NCI-H526 treated with DMSO at 0.1 percent for 48 hours (cell line): ENCODE measurements around the gene CPLX4.
A peak's percentile ranks its signal among the peaks of the same experiment; 100 is the strongest.

Source experiments
- DNase-seq: peaks from one replicate; lab custom pipeline; 2025; lab: John Stamatoyannopoulos, UW

Gene CPLX4

GRCh38 chr18:59318460-59319050, at the start of gene CPLX4:
Gene CPLX4, minus strand, starts transcription at chr18:59318649. Its CDS starts 187 bp downstream, at chr18:59318462.
- DNase-seq = no peak

- DNase-seq = no peak
Measured at GRCh38 chr18:59360381-59360780, 41.9 kb upstream of the CPLX4 start.

- DNase-seq = peak; percentile 80
Measured at GRCh38 chr18:59359576-59359952, 41.1 kb upstream of the CPLX4 start.

GRCh38 chr18:59358712-59359575, 40.5 kb upstream of the CPLX4 start, which contains the start of gene LMAN1:
Gene LMAN1, minus strand, starts transcription at chr18:59359265. Its CDS starts 21 bp downstream, at chr18:59359244.
- DNase-seq = peak; percentile 93

GRCh38 chr18:59358414-59358711, 39.9 kb upstream of the CPLX4 start:
- DNase-seq = no peak

- DNase-seq = no peak
Measured at GRCh38 chr18:59357928-59358327, 39.5 kb upstream of the CPLX4 start.

- DNase-seq = no peak
Measured at GRCh38 chr18:59354731-59355130, 36.3 kb upstream of the CPLX4 start.

- no peak for DNase-seq
Measured at GRCh38 chr18:59353079-59353680, 34.7 kb upstream of the CPLX4 start.

GRCh38 chr18:59352250-59352855, 33.9 kb upstream of the CPLX4 start:
- no peak for DNase-seq

- DNase-seq = no peak
Measured at GRCh38 chr18:59345556-59345955, 27.1 kb upstream of the CPLX4 start.

- no peak for DNase-seq
Measured at GRCh38 chr18:59344996-59345395, 26.5 kb upstream of the CPLX4 start.

GRCh38 chr18:59343926-59344325, 25.5 kb upstream of the CPLX4 start:
- no peak for DNase-seq

- DNase-seq = no peak
Measured at GRCh38 chr18:59340817-59341216, 22.4 kb upstream of the CPLX4 start.

- DNase-seq = no peak
Measured at GRCh38 chr18:59340312-59340711, 21.9 kb upstream of the CPLX4 start.

GRCh38 chr18:59332986-59333385, 14.5 kb upstream of the CPLX4 start:
- DNase-seq = no peak

GRCh38 chr18:59328683-59329082, 10.2 kb upstream of the CPLX4 start:
- DNase-seq = no peak

GRCh38 chr18:59325965-59326364, 7.5 kb upstream of the CPLX4 start:
- no peak for DNase-seq

- no peak for DNase-seq
Measured at GRCh38 chr18:59324623-59324971, 6.1 kb upstream of the CPLX4 start.

- no peak for DNase-seq
Measured at GRCh38 chr18:59323931-59324622, 5.6 kb upstream of the CPLX4 start.

GRCh38 chr18:59311631-59312030, 6.8 kb downstream of the CPLX4 start:
- DNase-seq = no peak

GRCh38 chr18:59308938-59309260, 9.6 kb downstream of the CPLX4 start:
- DNase-seq = no peak

GRCh38 chr18:59308248-59308937, 10.1 kb downstream of the CPLX4 start:
- peak; percentile 46 for DNase-seq
